Measurements from ENCODE around the gene TMEM132D. TPM values are rescaled to one million over a fixed set of nuclear protein-coding genes. Genes with fewer than 3 reads are reported as not detected.

TMEM132D gene
- total RNA-seq, 1 experiment from 2014 or later, result 0.05 TPM

GRCh38 chr12:129662234-129662633 lies 241.6 kb downstream of the TMEM132D start:
- no peak for DNase-seq (ENCODE audit: low read depth)

GRCh38 chr12:129660946-129661345 lies 242.9 kb downstream of the TMEM132D start:
- DNase-seq (ENCODE audit: low read depth), result no peak

GRCh38 chr12:129659961-129660622 lies 243.7 kb downstream of the TMEM132D start:
- peak; percentile 46 for DNase-seq (ENCODE audit: low read depth)

DNA sequence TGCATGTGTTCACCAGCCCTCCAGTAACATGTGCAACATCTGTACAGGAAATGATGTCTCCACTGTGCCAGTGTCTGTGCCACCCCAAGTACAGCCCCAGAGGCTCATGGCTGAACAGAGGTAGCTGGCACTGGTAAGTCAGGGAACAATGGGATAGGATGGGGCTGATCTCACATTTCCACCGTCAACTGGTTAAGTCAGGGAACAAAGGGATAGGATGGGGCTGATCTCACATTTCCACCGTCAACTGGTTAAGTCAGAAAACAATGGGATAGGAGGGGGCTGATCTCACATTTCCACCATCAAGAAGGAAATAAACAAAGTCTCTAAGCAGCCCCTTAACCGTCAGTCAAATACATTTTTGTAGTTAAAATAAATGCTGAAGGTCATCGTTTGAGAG lies 246.6 kb downstream of the TMEM132D start:
- DNase-seq (ENCODE audit: low read depth), result no peak

GRCh38 chr12:129651951-129652350 lies 251.9 kb downstream of the TMEM132D start:
- no peak for DNase-seq (ENCODE audit: low read depth)

- no peak for DNase-seq (ENCODE audit: low read depth)
Observed at GRCh38 chr12:129641926-129642325, 261.9 kb downstream of the TMEM132D start.

DNA sequence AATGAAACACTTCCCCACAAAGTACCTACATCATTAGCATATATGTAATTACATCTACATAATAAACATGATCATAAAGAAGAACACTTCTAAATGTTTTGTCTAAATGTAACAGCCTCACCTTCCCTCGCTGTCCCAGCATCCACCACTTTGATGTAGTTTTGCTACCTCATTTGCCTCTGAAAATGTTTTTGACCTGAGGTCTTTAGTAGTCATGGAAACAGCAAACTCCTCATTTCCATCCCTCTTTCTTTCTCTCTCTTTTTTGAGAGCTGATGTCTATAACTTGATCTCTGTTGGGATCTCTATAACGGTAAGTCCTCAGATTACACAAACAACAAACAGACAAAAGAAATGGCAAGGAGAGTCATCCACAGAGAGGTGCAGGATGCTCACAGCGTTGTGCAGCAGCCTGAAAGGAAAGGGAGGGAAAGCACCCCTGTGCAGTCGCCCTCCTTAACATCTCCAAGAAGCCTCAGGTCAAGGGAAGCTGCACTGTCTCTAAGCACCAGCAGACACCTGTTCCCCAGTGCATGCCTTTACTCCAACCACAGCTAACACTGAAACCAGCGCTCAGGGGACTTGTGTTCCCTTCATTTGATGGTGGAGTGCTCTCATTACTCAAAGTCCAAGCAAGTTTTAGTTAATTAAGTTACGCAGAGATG lies 268.7 kb downstream of the TMEM132D start:
- no peak for DNase-seq (ENCODE audit: low read depth)

GRCh38 chr12:129631316-129631715 lies 272.5 kb downstream of the TMEM132D start:
- DNase-seq (ENCODE audit: low read depth), result no peak

- no peak for DNase-seq (ENCODE audit: low read depth)
Observed at GRCh38 chr12:129629901-129630300, 273.9 kb downstream of the TMEM132D start.

DNA sequence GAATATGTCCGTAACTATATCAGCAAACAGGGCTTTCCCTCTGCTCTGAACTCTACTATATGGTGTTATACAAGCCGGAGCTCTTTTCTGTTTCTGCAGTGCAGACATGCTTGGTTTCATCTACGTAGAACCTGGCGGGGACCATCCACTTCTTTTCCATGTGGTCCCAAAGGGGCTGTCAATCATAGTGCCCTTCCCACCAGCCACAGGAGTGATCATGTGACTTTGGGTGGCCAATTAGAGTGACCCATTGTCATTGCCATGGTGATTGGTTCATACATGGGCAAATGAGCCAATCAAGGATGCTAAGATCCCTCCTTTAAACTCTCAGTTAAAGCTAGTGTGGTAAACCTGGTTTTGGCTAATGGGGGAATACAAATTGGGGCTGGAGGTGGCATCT lies 281.3 kb downstream of the TMEM132D start:
- DNase-seq (ENCODE audit: low read depth), result no peak

- no peak for DNase-seq (ENCODE audit: low read depth)
Observed at GRCh38 chr12:129619271-129619670, 284.6 kb downstream of the TMEM132D start.

DNA sequence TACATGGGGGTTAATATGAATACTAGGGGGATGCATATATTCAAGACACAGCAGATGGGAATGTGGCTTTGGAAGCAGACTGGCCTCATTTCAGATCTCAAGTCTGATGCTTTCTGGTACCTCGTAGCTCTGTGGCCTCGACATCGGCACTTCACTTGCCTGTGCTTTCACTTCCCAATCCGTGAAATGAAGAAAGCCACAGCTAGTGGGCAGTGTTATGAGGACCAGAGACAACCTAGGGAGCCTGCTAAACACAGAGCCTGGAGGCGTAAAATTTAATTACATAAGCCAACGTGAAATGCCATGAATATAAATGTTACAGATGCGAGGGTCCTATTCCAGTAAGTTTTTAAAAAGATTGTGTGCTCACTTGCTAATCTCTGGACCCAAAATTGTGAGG lies 286.0 kb downstream of the TMEM132D start:
- DNase-seq (ENCODE audit: low read depth), result no peak

- peak; percentile 2 for DNase-seq (ENCODE audit: low read depth)
Observed at GRCh38 chr12:129615001-129615400, 288.8 kb downstream of the TMEM132D start.

- DNase-seq (ENCODE audit: low read depth), result no peak
Observed at GRCh38 chr12:129614221-129614885, 289.5 kb downstream of the TMEM132D start.

DNA sequence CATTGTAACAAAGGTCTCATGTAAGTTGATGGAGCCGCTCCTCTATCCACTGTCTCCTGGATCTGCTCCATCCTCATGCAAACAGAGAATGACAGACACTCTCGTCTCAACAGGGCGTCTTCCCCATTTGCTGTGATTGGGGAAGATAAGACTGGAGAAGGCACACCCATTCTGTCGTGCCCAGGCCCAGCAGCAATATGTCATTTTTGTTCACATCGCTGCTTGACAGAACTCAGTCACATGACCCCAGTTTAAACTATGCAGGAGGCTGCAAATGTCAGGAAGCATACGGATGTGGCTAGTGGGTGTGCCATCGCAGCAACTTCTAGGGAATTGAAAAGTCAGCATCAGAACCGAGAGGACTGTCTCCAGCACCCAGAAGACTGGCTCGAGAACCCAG lies 290.5 kb downstream of the TMEM132D start:
- DNase-seq (ENCODE audit: low read depth), result no peak

- DNase-seq (ENCODE audit: low read depth), result no peak
Observed at GRCh38 chr12:129610601-129611120, 293.2 kb downstream of the TMEM132D start.

DNA sequence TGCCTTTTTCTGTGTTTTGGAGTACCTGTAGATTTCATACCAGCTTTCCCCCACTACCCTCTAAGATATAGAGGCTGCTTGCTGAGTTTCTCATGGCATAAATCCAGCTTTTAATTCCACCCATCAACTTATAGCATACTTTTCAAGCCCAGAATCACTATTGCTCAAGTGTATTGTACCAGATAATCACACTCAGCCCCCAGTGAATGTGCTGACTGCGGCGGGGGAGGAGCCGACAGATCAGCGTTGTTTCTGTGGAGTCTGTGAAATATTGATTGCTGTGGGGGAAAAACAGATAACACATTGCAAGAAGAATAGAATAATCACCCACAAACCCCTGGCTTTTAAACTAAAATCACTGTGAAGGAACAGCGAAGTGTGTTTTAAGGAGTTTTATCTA lies 296.1 kb downstream of the TMEM132D start:
- no peak for DNase-seq (ENCODE audit: low read depth)

GRCh38 chr12:129607301-129607700 lies 296.5 kb downstream of the TMEM132D start:
- DNase-seq (ENCODE audit: low read depth), result peak; percentile 33

GRCh38 chr12:129606239-129606638 lies 297.6 kb downstream of the TMEM132D start:
- no peak for DNase-seq (ENCODE audit: low read depth)

GRCh38 chr12:129605666-129606065 lies 298.2 kb downstream of the TMEM132D start:
- no peak for DNase-seq (ENCODE audit: low read depth)

GRCh38 chr12:129604506-129604905 lies 299.3 kb downstream of the TMEM132D start:
- no peak for DNase-seq (ENCODE audit: low read depth)

- DNase-seq (ENCODE audit: low read depth), result no peak
Observed at GRCh38 chr12:129599406-129599805, 304.4 kb downstream of the TMEM132D start.

GRCh38 chr12:129594098-129594497 lies 309.7 kb downstream of the TMEM132D start:
- DNase-seq (ENCODE audit: low read depth), result no peak

All from M059J (cell line).